GM12865 (cell line): ENCODE results near the gene RELL1.

Source experiments
- DNase-seq: peaks from one replicate; pipeline ENCODE4 v3.0.0; 2010; ENCODE audit warnings: low read depth
- H3K4me3 ChIP-seq: 2 replicates; pipeline ENCODE4 v1.5.1; 2011; ENCODE audit warnings: mild to moderate bottlenecking, low read depth, low read length, control low read depth
- CTCF ChIP-seq: IDR thresholded peaks from 2 replicates; pipeline ENCODE4 v1.5.1; 2011; ENCODE audit warnings: low read length, control low read depth, low read depth, inconsistent platforms; ENCODE audit not compliant: insufficient read depth; ENCODE audit errors: missing control alignments

RELL1 gene

DNA sequence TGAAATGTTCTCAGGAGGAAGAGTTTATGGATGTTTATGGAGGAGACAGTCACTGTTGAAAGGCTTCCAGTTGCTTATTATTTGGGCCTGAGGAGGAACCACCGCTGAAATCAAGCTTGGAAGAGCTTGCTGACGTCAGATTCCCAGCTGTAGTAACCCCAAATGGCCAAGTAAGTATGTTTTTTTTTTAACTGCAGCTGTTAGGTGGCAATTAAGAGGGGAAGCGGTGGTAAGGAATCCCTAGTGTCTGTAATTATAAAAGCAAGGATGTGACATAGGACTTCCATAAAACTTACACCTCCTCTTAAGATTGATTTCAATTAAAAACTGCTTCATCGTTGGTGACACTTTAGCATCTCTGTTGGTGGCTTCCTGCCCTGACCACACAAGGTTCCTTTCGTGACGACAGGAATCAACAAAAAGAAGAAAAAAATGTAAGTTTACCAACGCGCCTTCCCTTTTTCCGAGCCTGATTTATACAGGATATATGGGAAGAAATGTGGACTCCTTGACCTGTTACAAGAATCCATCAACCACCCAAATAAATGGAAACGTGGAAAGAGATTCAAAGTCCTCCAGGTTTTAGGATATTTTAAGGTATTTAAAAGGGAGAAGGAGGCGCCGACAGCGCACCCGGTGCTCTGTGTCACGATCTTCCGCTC, 884 bp downstream of the RELL1 start:
- H3K4me3 ChIP-seq = peak overlapping the region; percentile 91
- DNase-seq = peak; percentile 47
- no peak for TF ChIP-seq CTCF

DNA sequence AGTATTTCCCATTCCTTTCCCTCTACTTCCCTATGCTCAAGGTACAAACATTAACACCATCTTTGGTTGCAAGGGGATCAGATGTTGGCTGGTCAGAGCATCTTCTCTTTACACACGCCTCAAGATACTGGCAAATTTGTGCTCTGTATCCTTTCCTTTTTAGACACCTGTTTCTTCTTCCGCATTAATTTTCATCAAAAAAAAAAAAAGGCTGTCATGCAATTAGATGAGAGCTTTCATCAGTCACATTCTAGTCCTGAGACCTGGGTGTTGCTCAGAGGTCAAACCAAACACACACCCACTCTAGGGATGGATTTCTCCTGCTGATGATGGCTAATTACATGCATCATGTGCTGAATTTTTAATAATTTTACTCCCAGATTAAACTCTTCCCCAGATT, 2.0 kb downstream of the RELL1 start:
- H3K4me3 ChIP-seq = no peak overlapping the region
- DNase-seq = no peak
- no peak for TF ChIP-seq CTCF

- DNase-seq = peak; percentile 70
- no peak overlapping the region for H3K4me3 ChIP-seq
- TF ChIP-seq CTCF = peak; percentile 9
These were observed 3.3 kb downstream of the RELL1 start for GRCh38 chr4:37682701-37683401.

GRCh38 chr4:37680089-37680488, 6.1 kb downstream of the RELL1 start:
- no peak overlapping the region for H3K4me3 ChIP-seq
- no peak for DNase-seq
- no peak for TF ChIP-seq CTCF

DNA sequence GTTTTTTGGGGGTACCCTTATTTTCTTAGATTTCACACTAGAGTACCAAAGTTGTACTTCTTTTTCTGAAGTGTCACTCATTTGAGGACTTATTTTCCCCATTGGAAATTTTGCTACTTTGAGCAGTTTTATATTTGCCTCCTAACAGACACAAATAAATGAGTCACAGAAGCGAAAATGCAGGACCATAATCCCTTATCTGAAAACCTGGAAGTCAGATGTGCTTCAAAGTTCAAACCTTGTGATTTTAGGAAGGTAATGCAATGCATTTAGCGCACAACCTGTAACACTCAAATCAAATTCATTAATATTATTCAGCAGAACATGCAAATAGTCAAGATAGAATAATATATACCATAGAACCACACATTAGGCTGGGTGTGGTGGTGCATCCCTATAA, 6.9 kb downstream of the RELL1 start:
- no peak overlapping the region for H3K4me3 ChIP-seq
- DNase-seq = no peak
- TF ChIP-seq CTCF = no peak

DNA sequence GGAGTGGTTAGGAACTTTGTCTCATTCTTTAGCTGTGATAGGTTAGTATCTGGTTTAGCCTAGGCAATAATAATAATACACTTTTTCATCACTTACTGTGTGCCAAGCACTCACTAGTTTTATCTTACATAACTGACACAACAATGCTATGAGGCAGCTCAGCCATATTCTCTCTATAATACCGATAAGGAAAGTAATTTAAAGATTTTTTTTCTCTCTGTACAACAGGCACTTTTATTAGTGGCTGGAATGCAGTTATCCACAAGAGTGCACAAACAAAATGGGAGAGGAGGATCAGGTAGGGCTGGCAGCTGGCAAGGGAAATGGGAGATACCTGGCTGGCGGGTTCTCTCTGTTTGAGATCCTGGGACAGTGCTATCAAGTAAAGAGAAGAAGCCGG, 7.6 kb downstream of the RELL1 start:
- TF ChIP-seq CTCF = no peak
- no peak overlapping the region for H3K4me3 ChIP-seq
- DNase-seq = no peak

- DNase-seq = peak; percentile 90
- H3K4me3 ChIP-seq = peak overlapping the region; percentile 10; the same call in 1 of the 2 replicates
- TF ChIP-seq CTCF = no peak
These were observed 10.4 kb downstream of the RELL1 start for GRCh38 chr4:37675587-37676290.
